ENCODE data around the gene TET2. TPM values are rescaled to one million over a fixed set of nuclear protein-coding genes. Genes with fewer than 3 reads are reported as not detected.

The TET2 gene
- total and polyA plus RNA-seq, 2 of the 4 experiments (the other 2 are of a cell fraction): 5.6 to 25.3 TPM

DNA sequence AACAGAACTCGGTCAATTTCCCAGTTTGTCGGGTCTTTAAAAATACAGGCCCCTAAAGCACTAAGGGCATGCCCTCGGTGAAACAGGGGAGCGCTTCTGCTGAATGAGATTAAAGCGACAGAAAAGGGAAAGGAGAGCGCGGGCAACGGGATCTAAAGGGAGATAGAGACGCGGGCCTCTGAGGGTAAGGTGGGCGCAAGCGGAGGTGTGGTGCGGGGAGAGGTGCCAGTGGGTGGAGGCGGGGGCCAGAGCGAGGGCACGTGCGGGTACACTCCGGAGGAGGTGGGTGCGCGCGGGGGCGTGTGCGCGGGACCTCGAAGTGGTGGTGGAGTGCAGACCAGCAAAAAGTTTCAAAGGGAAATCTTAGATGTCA lies 787 bp upstream of the TET2 start:
- Histone ChIP-seq H3K4me2 (ENCODE audit: low read depth, low read length) (peak overlapping the region; percentile 69), H3K4ac (ENCODE audit: low read depth, low read length) (peak overlapping the region; percentile 61; the same call in 1 of the 2 replicates), H3K9me3 (ENCODE audit: control insufficient read depth, insufficient read depth, low read length) (no peaks in the 10 kb centered on the region), H3K4me3 (ENCODE audit: insufficient read depth, low read depth, low read length) (peak overlapping the region; percentile 94), H3K14ac (replicated peaks; ENCODE audit: low read depth, low read length) (peak overlapping the region; percentile 70; the same call in 1 of the 2 replicates), H3K36me3 (ENCODE audit: control insufficient read depth, insufficient read depth, low read length) (no peaks in the 10 kb centered on the region), H2AFZ (replicated peaks; ENCODE audit: low read length, poor library complexity) (peak overlapping the region; percentile 92), H3K79me1 (ENCODE audit: low read depth in 1 of 2, low read length in 2 of 2) (peaks cover 3 to 15% of the 10 kb centered on the region in 2 experiments; a peak in 3 of 4 replicates), H3K18ac (ENCODE audit: low read depth, low read length) (peak overlapping the region; percentile 2; the same call in 1 of the 2 replicates), H3K27ac (ENCODE audit: insufficient read depth, low read length) (peak overlapping the region; percentile 24; the same call in 1 of the 2 replicates), H3K9ac (ENCODE audit: low read depth, low read length) (peak overlapping the region; percentile 64), H2AK9ac (replicated peaks; ENCODE audit: low read depth, low read length, poor library complexity) (peak overlapping the region; percentile 87), H2AK5ac (ENCODE audit: low read depth, low read length) (no peak overlapping the region), H3K23ac (ENCODE audit: low read depth, low read length) (peak overlapping the region; percentile 65; the same call in 1 of the 2 replicates), H3K56ac (ENCODE audit: extremely low read depth, insufficient read depth, low read length) (0 out of 2 replicates have a peak overlapping the region, but pooled peaks have one; percentile 32), H3K9me1 (ENCODE audit: insufficient read depth, low read length) (no peaks in the 10 kb centered on the region), H2BK120ac (ENCODE audit: low read depth, low read length) (peak overlapping the region; percentile 46), H3K4me1 (ENCODE audit: control insufficient read depth, insufficient read depth, low read length) (0 out of 2 replicates have a peak, but pooled peaks cover 2% of the 10 kb centered on the region), H4K91ac (ENCODE audit: insufficient read depth, low read depth, low read length) (peak overlapping the region; percentile 61; the same call in 1 of the 2 replicates), H4K8ac (ENCODE audit: low read depth in 2 of 2, low read length in 2 of 2) (peak overlapping the region in 1 of 2 experiments; percentile 60; a peak in 2 of 4 replicates), H4K5ac (ENCODE audit: low read depth, low read length) (no peak overlapping the region), H4K20me1 (ENCODE audit: insufficient read depth, low read length) (peaks cover 10% of the 10 kb centered on the region; the same call in 1 of the 2 replicates), H2BK20ac (ENCODE audit: low read depth, low read length) (0 out of 2 replicates have a peak overlapping the region, but pooled peaks have one; percentile 45), H2BK5ac (ENCODE audit: low read depth, low read length, poor library complexity, severe bottlenecking) (no peak overlapping the region), H2BK15ac (ENCODE audit: low read depth, low read length) (peak overlapping the region; percentile 21; the same call in 1 of the 3 replicates), H3K27me3 (ENCODE audit: control insufficient read depth, insufficient read depth, low read length) (no peaks in the 10 kb centered on the region)
- ChIA-PET CTCF (no interaction called here), POLR2A (ENCODE audit: unreplicated experiment) (no interaction called here)
- TF ChIP-seq MAZ (IDR thresholded peaks at IDR 0.05; ENCODE audit: borderline replicate concordance, low read depth, low read length): no peak
- peak; percentile 62; the same call in 1 of the 2 replicates for TF ChIP-seq BHLHE40 (IDR thresholded peaks at IDR 0.05; ENCODE audit: low read depth, low read length)
- 19% methylated on average over 9 of the region's 25 CpGs; no CpG with 5 or more reads in 1 of the 2 experiments for WGBS, 2 experiments (ENCODE audit: extremely low coverage in 2 of 2, insufficient read length in 1 of 2)
- dilution Hi-C loops (cut with HindIII; ENCODE audit: low sequenced_read_pairs, unreplicated experiment) (no loop called here), intact Hi-C loops (cut with micrococcal nuclease) (loop anchor here (1.0 to 10.0 kb wide), 4 partner anchors 46 to 559 kb away; partner anchors contain the start of genes GSTCD and INTS12), in situ Hi-C loops (cut with MboI; ENCODE audit: low sequenced_read_pairs) (no loop called here)
- no TSS peak for BruUV-seq (replicated peaks)
- ATAC-seq (ENCODE audit: low read depth): no peak; the same call in 1 of the 2 replicates
- no peak for DNase-seq
